ENCODE data around the gene FRMD4B.

The FRMD4B gene

GRCh38 chr3:69174871-69175737 lies 210.8 kb downstream of the FRMD4B start:
- peak; percentile 66 for DNase-seq (ENCODE audit: low spot score)

DNA sequence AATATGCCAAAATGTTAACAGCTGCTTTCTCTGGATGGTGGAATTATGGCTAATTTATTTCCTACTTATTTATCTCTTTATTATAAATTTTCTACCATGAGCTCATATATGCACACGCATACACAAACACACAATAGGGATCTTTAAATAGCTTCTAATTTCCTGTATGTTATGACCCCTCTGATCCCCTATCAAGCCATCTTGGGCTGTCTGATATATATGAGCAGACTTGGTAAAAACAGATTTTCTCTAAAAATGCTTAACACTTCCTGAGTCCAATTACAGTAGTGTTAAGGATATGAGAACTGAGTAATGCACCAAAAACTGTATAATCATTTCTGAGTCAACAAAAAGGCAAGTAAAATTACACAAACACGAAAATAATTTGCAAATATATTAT lies 211.4 kb downstream of the FRMD4B start:
- DNase-seq (ENCODE audit: low spot score), result no peak

- no peak for DNase-seq (ENCODE audit: low spot score)
Measured at GRCh38 chr3:69172058-69172457, 213.8 kb downstream of the FRMD4B start.

DNA sequence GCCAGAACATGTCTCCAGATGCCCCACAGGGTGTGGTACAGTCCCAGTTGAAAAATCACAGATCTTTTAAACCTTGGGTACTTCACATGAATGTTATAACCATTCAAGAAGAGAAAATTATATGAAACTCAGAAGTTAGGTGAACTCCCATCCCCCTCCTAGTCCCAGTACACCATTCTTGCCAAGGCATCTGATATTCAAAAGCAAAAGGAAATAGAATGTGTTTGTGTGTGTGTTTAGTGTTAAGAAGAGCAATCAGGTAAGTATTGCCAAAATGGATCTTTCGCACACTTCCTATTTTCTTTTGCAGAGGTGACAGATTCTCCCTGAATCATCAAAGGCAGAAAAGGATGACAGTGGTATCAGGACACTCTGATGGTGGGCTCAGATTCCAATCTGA lies 219.4 kb downstream of the FRMD4B start:
- no peak for DNase-seq (ENCODE audit: low spot score)

DNA sequence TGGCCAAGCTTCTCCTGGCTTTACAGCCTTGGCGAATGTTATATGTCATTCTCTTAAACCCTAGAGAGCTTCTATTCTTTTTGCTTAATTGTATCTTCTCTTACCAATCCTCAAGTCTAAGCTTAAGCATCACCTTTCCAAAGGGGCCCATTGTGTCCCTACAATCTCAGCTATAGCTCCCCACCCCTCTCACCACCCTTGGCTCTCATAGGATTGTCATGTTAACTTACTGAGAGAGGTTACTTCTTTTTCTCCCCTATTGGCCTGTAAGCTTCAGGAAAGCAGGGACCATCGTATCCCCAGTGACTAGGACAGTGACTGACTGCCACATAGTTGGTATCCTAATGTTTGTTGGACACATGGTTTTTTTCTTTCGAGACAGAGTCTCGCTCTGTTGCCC lies 220.1 kb downstream of the FRMD4B start:
- DNase-seq (ENCODE audit: low spot score), result no peak

DNA sequence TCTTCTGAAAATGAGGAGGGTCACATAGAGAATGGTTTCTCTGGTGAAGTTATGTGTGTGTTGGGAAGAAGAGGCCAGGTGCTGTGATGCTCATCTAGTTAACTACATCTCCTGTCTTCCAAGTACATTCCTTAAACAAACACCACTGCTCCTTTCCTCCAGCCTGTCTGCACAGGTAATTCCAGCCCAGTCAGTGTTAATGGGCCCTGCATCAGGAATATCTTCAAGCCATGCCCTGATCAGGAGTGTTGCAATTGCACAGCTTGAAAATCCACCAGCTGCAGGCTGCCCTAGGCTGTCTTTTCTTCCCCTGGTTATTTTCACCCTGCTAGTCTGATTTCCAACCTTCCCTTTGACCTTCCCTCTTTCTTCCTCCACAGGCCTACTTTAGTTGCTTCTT lies 221.6 kb downstream of the FRMD4B start:
- DNase-seq (ENCODE audit: low spot score), result no peak

- DNase-seq (ENCODE audit: low spot score), result no peak
Measured at GRCh38 chr3:69162308-69162980, 223.4 kb downstream of the FRMD4B start.

- DNase-seq (ENCODE audit: low spot score), result peak; percentile 74
Measured at GRCh38 chr3:69161587-69162307, 224.1 kb downstream of the FRMD4B start.

DNA sequence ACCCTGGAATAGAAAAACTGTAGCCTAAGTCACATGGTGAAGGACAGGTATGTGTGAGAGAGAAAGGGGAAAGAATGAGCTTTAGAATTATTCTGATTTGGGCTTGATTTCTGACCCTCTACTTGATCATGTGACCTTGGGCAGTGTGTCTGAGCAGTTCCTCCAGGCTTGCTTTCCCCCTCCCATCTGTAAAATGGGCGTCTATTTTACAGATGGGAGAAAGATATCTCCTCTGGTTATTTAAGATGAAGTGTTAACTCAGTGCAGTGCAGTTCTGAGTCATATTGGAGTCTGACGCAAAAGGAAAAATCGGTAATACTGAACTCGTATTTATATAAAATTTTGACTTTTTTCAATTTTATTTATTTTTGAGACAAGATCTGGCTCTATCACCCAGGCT lies 225.4 kb downstream of the FRMD4B start:
- DNase-seq (ENCODE audit: low spot score), result no peak

DNA sequence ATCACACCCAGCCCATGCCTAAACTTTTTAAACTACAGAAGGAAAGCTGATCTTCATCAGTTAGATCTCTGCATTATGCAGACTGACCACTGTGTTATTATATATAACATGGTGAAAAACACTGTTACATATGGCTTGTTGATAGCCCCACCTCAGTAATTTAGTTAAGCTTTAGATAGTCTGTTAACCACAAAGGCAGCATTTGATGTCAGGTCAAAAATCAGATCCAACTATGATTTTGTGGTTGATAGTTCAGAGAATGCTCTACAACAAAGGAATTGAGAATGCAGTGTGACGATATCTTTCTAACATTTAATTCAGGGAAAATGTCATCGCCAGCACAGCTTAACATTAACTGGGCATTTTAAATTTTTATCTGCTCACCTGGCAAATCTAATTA lies 225.8 kb downstream of the FRMD4B start:
- DNase-seq (ENCODE audit: low spot score), result no peak

DNA sequence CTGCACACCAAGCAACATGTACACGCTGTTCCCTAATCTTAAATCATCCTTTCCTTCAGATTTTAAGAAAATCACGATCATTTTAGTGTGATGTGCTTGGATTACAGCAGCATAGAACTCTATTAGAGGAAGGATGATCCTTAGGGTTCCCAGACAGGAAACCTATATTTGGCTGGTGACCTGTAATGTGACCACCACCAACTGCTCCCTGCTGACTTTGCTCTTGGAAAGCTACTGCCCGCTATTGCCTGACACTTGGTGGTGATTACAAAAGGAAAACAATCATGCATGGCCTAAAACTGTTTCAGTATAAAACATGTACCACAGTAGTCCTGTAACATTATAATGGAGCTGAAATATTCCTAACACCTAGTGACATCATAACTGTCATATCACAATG lies 236.3 kb downstream of the FRMD4B start:
- no peak for DNase-seq (ENCODE audit: low spot score)

DNA sequence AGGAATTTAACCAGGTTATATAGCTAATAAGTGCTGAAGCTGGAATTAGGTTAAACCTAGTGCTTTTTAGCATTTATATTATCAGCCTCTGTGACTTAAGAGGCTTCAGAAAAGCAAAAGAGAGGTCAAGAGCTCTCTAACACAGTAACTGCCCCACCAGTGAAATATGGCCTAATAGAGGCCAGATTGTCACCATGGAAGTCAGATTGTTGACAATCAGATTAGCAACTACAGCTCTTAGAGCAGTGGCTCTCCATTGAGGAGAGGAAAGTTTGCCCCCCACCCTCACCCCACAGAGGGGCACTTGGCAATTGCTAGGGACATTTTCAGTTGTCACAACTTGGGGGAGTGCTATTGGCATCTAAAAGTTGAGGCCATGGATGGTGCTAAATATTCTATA lies 240.2 kb downstream of the FRMD4B start:
- DNase-seq (ENCODE audit: low spot score), result no peak

DNA sequence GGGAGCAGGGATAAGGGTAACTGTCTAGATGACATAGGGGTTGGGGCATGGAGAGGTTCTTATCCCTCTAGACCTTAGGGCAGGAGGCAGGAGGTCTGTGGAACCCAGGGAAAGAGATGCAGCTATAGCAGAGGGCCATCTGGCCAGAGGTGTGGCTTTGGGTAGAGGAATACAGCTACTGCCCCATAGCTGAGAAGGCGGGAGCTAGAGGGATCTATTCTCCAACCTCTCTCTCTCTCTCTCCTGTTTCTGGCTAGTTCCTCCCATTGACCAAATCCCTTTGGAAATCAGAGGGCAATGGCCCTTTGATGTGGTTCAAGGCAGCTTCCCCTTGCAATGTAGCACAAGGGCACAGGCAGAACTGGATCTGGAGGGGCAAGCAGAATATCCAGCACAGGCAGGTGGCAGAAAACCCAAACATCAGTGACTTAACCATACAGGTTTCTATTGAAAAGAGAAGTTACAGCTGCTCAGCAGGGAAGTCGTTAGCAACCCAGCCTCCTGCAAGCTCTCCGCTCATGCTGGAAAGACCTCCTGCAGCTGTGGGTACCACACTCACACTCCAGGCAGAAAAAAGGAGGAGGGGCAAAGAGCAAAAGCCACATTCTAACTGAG lies 241.2 kb downstream of the FRMD4B start:
- no peak for DNase-seq (ENCODE audit: low spot score)

- no peak for DNase-seq (ENCODE audit: low spot score)
Measured at GRCh38 chr3:69143612-69144011, 242.3 kb downstream of the FRMD4B start.

- DNase-seq (ENCODE audit: low spot score), result no peak
Measured at GRCh38 chr3:69142797-69143454, 243.0 kb downstream of the FRMD4B start.

- no peak for DNase-seq (ENCODE audit: low spot score)
Measured at GRCh38 chr3:69142090-69142489, 243.8 kb downstream of the FRMD4B start.

DNA sequence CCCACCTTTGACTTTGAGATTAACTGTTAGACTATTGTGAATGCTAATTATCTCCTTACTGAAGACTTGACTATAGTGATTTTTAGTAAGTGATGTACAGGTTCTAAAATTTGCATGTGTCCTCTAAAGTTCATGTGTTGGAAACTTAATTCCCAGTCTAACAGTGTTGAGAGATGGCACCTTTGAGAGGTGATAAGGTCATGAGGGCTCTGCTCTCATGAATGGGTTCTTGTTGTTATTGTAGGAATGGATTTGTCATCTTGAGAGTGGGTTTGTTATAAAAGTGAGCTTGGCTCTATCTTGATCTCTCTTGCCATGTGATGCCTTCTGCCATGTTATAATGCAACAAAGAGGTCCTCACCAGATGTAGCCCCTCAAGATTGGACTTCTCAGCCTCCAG lies 244.6 kb downstream of the FRMD4B start:
- DNase-seq (ENCODE audit: low spot score), result no peak

DNA sequence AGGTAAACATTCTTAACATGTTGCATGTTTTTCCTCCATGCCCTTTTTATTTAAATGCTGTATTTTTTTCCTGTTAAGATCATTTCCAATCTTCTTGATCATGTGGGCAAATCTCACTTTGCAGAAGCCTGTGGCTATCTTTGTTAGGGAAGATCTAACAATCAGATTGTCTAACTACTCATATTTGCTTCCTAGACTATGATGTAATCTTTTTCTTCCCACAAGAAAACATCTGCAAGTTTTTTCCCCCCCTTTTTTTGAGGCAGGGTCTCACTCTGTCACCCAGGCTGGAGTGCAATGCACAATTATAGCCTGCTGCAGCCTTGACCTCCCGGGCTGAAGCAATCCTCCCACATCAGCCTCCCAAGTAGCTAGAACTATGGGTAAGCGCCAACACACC lies 248.5 kb downstream of the FRMD4B start:
- no peak for DNase-seq (ENCODE audit: low spot score)

GRCh38 chr3:69137005-69137404 lies 248.9 kb downstream of the FRMD4B start:
- DNase-seq (ENCODE audit: low spot score), result no peak

DNA sequence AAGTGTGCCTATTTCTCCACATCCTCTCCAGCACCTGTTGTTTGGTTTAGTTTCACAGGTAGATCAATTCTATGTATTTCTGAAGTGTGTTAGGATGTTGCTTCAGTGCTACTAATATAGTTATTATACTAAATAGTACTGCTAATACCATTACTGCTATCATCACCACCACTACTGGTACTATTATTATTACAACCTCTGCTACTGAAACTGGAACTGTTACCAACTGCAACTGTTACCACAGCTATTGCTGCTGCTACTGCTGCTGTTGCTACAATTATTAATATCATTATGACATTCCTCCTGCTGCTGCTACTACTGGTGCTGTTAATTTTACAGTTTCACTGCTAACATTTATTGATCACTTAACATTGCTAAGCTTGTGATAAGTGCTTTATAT lies 255.2 kb downstream of the FRMD4B start:
- no peak for DNase-seq (ENCODE audit: low spot score)

- DNase-seq (ENCODE audit: low spot score), result no peak
Measured at GRCh38 chr3:69129531-69129930, 256.4 kb downstream of the FRMD4B start.

GRCh38 chr3:69128509-69128908 lies 257.4 kb downstream of the FRMD4B start:
- no peak for DNase-seq (ENCODE audit: low spot score)
